CD4-positive, alpha-beta T cell (primary cell): ENCODE results near the gene HNRNPU. TPM values are rescaled to one million over a fixed set of nuclear protein-coding genes. Genes with fewer than 3 reads are reported as not detected.

Source experiments
- ATAC-seq: fragments of 200-7000 bp; cut with Tn5 transposase; one replicate; pipeline ENCODE4 v1.10.0; 2022; ENCODE audit warnings: mild to moderate bottlenecking; ENCODE audit not compliant: poor library complexity
- CTCF ChIA-PET: fragments of 350-600 bp; sonication (Branson Sonifier 250); formaldehyde crosslinking; loops from one replicate; lab custom pipeline; 2021; ENCODE audit warnings: antibody characterized with exemption, inconsistent platforms; lab: Charles Lee
- POLR2A ChIA-PET: fragments of 350-600 bp; sonication (Branson Sonifier 250); formaldehyde crosslinking; loops from one replicate; lab custom pipeline; 2021; ENCODE audit warnings: antibody characterized with exemption, inconsistent platforms; lab: Charles Lee
- DNase-seq, 14 experiments: peaks; one replicate each; pipeline ENCODE4 v3.0.0-alpha.2; 2013 to 2020; ENCODE audit warnings: mixed read lengths in 2 of 14
- H3K27ac ChIP-seq, 2 donors: one replicate each; pipeline versions ENCODE4 v1.5.1 to v1.7.0; 2013; ENCODE audit warnings: low read length in 2 of 2, low read depth in 1 of 2, mild to moderate bottlenecking in 1 of 2
- H3K27me3 ChIP-seq, 2 experiments: 1 replicate in 1 of 2; 2 replicates in 1 of 2; pipeline versions ENCODE4 v1.6.1 to v1.7.0; 2013; ENCODE audit warnings: low read length in 2 of 2, control low read depth in 1 of 2, mild to moderate bottlenecking in 1 of 2, moderate library complexity in 1 of 2; ENCODE audit not compliant: insufficient read depth in 2 of 2, control insufficient read depth in 1 of 2
- H3K36me3 ChIP-seq: one replicate; pipeline ENCODE4 v1.6.1; 2013; ENCODE audit warnings: low read length, control low read depth; ENCODE audit not compliant: insufficient read depth
- H3K4me1 ChIP-seq: one replicate; pipeline ENCODE4 v1.6.1; 2013; ENCODE audit warnings: low read length, control low read depth; ENCODE audit not compliant: insufficient read depth
- H3K4me3 ChIP-seq: one replicate; pipeline ENCODE4 v1.5.1; 2013; ENCODE audit warnings: mild to moderate bottlenecking, low read length, moderate library complexity
- H3K9me3 ChIP-seq, 2 experiments: 1 replicate in 1 of 2; 2 replicates in 1 of 2; pipeline versions ENCODE4 v1.6.1 to v1.7.0; 2013; ENCODE audit warnings: low read length in 2 of 2, mild to moderate bottlenecking in 2 of 2, control low read depth in 1 of 2, moderate library complexity in 1 of 2; ENCODE audit not compliant: control insufficient read depth in 1 of 2, insufficient read depth in 1 of 2
- H3K27ac Mint-ChIP-seq: one replicate; pipeline ENCODE4 v1.8.0; 2020; ENCODE audit warnings: mixed read lengths
- H3K27me3 Mint-ChIP-seq: one replicate; pipeline ENCODE4 v1.8.0; 2021; ENCODE audit warnings: mixed read lengths
- H3K36me3 Mint-ChIP-seq: one replicate; pipeline ENCODE4 v1.8.0; 2021; ENCODE audit warnings: low read depth, mixed read lengths
- H3K4me1 Mint-ChIP-seq: one replicate; pipeline ENCODE4 v1.8.0; 2021; ENCODE audit warnings: low read depth, mixed read lengths
- H3K4me3 Mint-ChIP-seq: one replicate; pipeline ENCODE4 v1.8.0; 2020; ENCODE audit warnings: mild to moderate bottlenecking, mixed read lengths
- H3K9me3 Mint-ChIP-seq: one replicate; pipeline ENCODE4 v1.8.0; 2020; ENCODE audit warnings: mixed read lengths
- CTCF ChIP-seq: fragments of 200-600 bp; IDR thresholded peaks from one replicate; pipeline ENCODE4 v1.8.0; 2022; ENCODE audit warnings: antibody characterized with exemption, mild to moderate bottlenecking
- intact Hi-C, 2 experiments: fragments of 100-400 bp; cut with DNase I in 1 of 2; cut with micrococcal nuclease in 1 of 2; formaldehyde crosslinking; loops; one replicate each; pipeline versions ENCODE4 v1.15.1 to v1.9.0; 2023 to 2025; cut with DNase I, micrococcal nuclease
- total RNA-seq, 174 experiments: library from RNA in 2 of 174; stranded (reverse) in 2 of 174; gene quantifications; one replicate each; pipeline ENCODE4 v1.2.3 and lab custom pipeline; 2021 to 2026

The HNRNPU gene
- total RNA-seq, 2 experiments from 2014 or later: 415 TPM

GRCh38 chr1:244846653-244847052 is 17.7 kb downstream of the HNRNPU start:
- Mint-ChIP-seq H3K27me3 (no peaks in the 10 kb centered on the region), H3K36me3 (peaks cover 100% of the 10 kb centered on the region), H3K9me3 (no peaks in the 10 kb centered on the region), H3K4me1 (peaks cover 84% of the 10 kb centered on the region), H3K27ac (peak overlapping the region; percentile 40), H3K4me3 (no peak overlapping the region)
- H3K36me3 ChIP-seq: peaks cover 80% of the 10 kb centered on the region
- no peak for ATAC-seq
- ChIA-PET POLR2A (interaction anchor here (1.3 to 22.6 kb wide), 3 partner anchors 6 to 125 kb away, joined by 3 to 1262 read pairs (median 1262); partner anchors contain the start of genes COX20 and HNRNPU), CTCF (interaction anchor here (1.4 to 1.7 kb wide), 2 partner anchors 10 to 12 kb away, joined by 4 to 5 read pairs; no protein-coding TSS in a partner anchor)
- no peak for DNase-seq
- TF ChIP-seq CTCF: no peak
- H3K9me3 ChIP-seq: no peaks in the 10 kb centered on the region
- no peak overlapping the region for H3K27ac ChIP-seq
- intact Hi-C loops: no loop called here
- H3K4me3 ChIP-seq: no peak overlapping the region
- no peaks in the 10 kb centered on the region for H3K27me3 ChIP-seq
- H3K4me1 ChIP-seq: peaks cover 7% of the 10 kb centered on the region

DNA sequence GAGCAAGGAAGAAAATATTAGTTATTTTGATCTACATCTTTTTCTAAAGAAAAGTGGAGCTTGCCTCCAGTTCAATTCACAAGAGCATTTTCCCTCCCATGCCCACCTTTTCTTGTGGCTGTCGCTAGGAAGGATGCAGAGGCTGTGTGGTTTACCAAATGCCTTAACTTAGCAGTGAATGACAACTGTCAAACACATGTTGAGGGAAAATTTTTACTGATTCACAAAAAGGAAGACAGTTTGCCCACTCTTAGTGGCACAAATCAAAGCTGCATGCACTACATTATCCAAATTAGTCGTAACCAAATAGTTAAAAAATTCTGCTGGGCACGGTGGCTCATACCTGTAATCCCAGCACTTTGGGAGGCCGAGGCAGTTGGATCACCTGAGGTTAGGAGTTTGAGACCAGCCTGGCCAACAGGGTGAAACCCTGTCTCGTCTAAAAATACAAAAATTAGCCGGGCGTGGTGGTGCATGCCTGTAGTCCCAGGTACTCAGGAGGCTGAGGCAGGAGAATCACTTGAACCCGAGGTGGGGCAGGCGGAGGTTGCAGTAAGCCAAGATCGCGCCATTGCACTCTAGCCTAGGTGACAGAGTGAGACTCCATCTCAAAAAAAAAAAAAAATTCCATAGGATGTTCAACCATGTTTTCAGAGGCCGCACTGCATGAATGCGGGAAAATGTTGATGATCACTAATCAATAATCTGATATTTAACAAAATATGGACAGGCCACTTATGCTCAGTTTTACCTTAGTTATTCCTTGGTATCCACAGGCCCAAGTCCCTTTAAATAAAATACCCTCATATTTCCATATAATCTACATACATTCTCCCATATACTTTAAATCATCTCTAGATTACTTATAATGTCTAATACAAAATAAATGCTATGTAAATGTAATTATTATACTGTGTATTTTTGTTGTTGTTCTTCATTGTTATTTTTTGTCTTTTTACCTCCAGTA is 19.9 kb downstream of the HNRNPU start:
- Mint-ChIP-seq H3K4me3 (no peak overlapping the region), H3K4me1 (peaks cover 83% of the 10 kb centered on the region), H3K27ac (peak overlapping the region; percentile 55), H3K36me3 (peaks cover 98% of the 10 kb centered on the region), H3K27me3 (no peaks in the 10 kb centered on the region), H3K9me3 (no peaks in the 10 kb centered on the region)
- no peak overlapping the region for H3K27ac ChIP-seq
- ATAC-seq (no peak), DNase-seq (no peak)
- ChIA-PET POLR2A (interaction anchor here (1.2 to 16.6 kb wide), 3 partner anchors 9 to 13 kb away, joined by 5 to 1262 read pairs (median 11); partner anchors contain the start of genes COX20 and HNRNPU), CTCF (interaction anchor here (1.2 kb wide), 2 partner anchors 11 to 198 kb away, joined by 3 to 6 read pairs; no protein-coding TSS in a partner anchor)
- H3K4me1 ChIP-seq: peaks cover 13% of the 10 kb centered on the region
- no peaks in the 10 kb centered on the region for H3K9me3 ChIP-seq
- H3K36me3 ChIP-seq: peaks cover 86% of the 10 kb centered on the region
- intact Hi-C loops: no loop called here
- no peak for TF ChIP-seq CTCF
- no peaks in the 10 kb centered on the region for H3K27me3 ChIP-seq
- no peak overlapping the region for H3K4me3 ChIP-seq

DNA sequence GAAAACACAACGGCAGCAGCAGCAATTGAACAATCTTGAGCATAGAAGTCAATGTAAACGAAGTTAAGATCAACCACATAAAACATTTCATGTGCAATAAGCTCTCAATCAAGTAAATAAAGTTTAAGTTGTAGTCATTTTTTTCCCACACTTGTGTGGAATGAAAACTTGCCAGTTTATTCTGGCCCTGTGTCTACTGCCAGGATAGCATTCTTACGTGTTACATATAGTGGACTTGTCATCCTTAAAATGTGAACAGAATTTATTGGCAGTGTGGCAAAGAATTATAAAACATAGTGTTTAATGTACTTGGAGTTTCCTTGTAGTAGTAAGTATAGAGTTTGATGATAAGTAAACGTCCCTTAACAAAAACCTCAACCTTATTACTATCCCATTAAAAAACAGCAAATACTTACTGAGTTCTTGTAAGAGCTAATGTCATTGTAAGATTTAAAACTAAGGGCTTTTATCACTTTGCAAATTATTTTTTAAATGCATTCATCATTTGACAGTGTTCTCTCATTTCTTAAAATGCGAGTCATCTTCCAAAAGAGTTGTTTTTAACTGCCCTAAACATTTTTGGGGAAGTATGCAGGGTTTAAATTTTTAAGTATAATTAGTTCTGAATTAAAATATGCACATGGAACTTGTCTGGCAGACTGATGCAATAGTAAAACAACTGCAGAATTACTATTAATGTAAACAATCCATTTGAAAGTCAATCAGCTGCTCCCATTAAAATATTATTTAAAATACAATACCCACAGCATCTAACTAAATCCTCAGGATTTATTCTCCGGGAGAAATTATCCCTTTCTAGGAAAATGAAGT is 21.0 kb downstream of the HNRNPU start:
- intact Hi-C loops: no loop called here
- H3K36me3 ChIP-seq: peaks cover 88% of the 10 kb centered on the region
- H3K4me1 Mint-ChIP-seq: peaks cover 83% of the 10 kb centered on the region
- DNase-seq (no peak), ATAC-seq (no peak)
- peaks cover 98% of the 10 kb centered on the region for H3K36me3 Mint-ChIP-seq
- no peak overlapping the region for H3K27ac Mint-ChIP-seq
- no peak for TF ChIP-seq CTCF
- H3K4me1 ChIP-seq: peaks cover 13% of the 10 kb centered on the region
- no peaks in the 10 kb centered on the region for H3K9me3 ChIP-seq
- H3K9me3 Mint-ChIP-seq: no peaks in the 10 kb centered on the region
- H3K27me3 ChIP-seq: no peaks in the 10 kb centered on the region
- no peak overlapping the region for H3K4me3 ChIP-seq
- ChIA-PET POLR2A (interaction anchor here (1.5 to 16.6 kb wide), 3 partner anchors 8 to 126 kb away, joined by 4 to 1262 read pairs (median 11); partner anchors contain the start of genes COX20 and HNRNPU), CTCF (interaction anchor here (1.2 kb wide), 2 partner anchors 12 to 199 kb away, joined by 3 to 6 read pairs; no protein-coding TSS in a partner anchor)
- no peaks in the 10 kb centered on the region for H3K27me3 Mint-ChIP-seq
- no peak overlapping the region for H3K4me3 Mint-ChIP-seq
- H3K27ac ChIP-seq: no peak overlapping the region
